Stromal cell of bone marrow (primary cell): Measurements from ENCODE around the gene YEATS2.
"Not testable (repeated sequence)": the region's sequence is repeated elsewhere in the genome, so short reads cannot be mapped to it uniquely, and the experiment has no call there.

Source experiments
- DNase-seq: peaks from one replicate; pipeline ENCODE4 v3.0.0-alpha.2; 2012; ENCODE audit warnings: low read depth

The YEATS2 gene

GRCh38 chr3:183776451-183776850 lies 78.9 kb downstream of the YEATS2 start:
- DNase-seq: not testable (repeated sequence)

GRCh38 chr3:183777016-183777618 lies 79.5 kb downstream of the YEATS2 start:
- no peak for DNase-seq

GRCh38 chr3:183779896-183780465 lies 82.4 kb downstream of the YEATS2 start:
- no peak for DNase-seq

GRCh38 chr3:183781246-183781645 lies 83.6 kb downstream of the YEATS2 start:
- DNase-seq: no peak

- no peak for DNase-seq
Observed at GRCh38 chr3:183782576-183783276, 85.1 kb downstream of the YEATS2 start.

GRCh38 chr3:183784503-183784902 lies 86.9 kb downstream of the YEATS2 start:
- not testable (repeated sequence) for DNase-seq

- DNase-seq: no peak
Observed at GRCh38 chr3:183789826-183790225, 92.2 kb downstream of the YEATS2 start.

GRCh38 chr3:183790700-183791099 lies 93.1 kb downstream of the YEATS2 start:
- no peak for DNase-seq

GRCh38 chr3:183792976-183793375 lies 95.4 kb downstream of the YEATS2 start:
- DNase-seq: no peak

- no peak for DNase-seq
Observed at GRCh38 chr3:183794452-183794851, 96.9 kb downstream of the YEATS2 start.

GRCh38 chr3:183796372-183796771 lies 98.8 kb downstream of the YEATS2 start:
- no peak for DNase-seq

GRCh38 chr3:183797996-183798395 lies 100.4 kb downstream of the YEATS2 start:
- no peak for DNase-seq

GRCh38 chr3:183799461-183799860 lies 101.9 kb downstream of the YEATS2 start:
- no peak for DNase-seq

GRCh38 chr3:183800243-183800863 lies 102.8 kb downstream of the YEATS2 start:
- no peak for DNase-seq

- no peak for DNase-seq
Observed at GRCh38 chr3:183801601-183802000, 104.0 kb downstream of the YEATS2 start.

GRCh38 chr3:183802989-183803388 lies 105.4 kb downstream of the YEATS2 start:
- no peak for DNase-seq

GRCh38 chr3:183807209-183807728 lies 109.7 kb downstream of the YEATS2 start:
- no peak for DNase-seq

- no peak for DNase-seq
Observed at GRCh38 chr3:183807881-183808280, 110.3 kb downstream of the YEATS2 start.

- DNase-seq: no peak
Observed at GRCh38 chr3:183808355-183808754, 110.8 kb downstream of the YEATS2 start.

- DNase-seq: no peak
Observed at GRCh38 chr3:183809270-183809669, 111.7 kb downstream of the YEATS2 start.

GRCh38 chr3:183810643-183811594 lies 113.3 kb downstream of the YEATS2 start:
- DNase-seq: no peak

GRCh38 chr3:183811638-183812037 lies 114.0 kb downstream of the YEATS2 start:
- DNase-seq: no peak
